Activated naive CD8-positive, alpha-beta T cell treated with anti-CD3 and anti-CD28 coated beads, Interleukin-2, amount 10 ng/mL, durations not matched to agents 7 days and 5 days (primary cell): ENCODE results near the gene TMPRSS3. TPM values are rescaled to one million over a fixed set of nuclear protein-coding genes. Genes with fewer than 3 reads are reported as not detected.

Experiments used
- ATAC-seq: fragments of 150-1000 bp; cut with Tn5 transposase; one replicate; pipeline ENCODE4 v1.10.0; 2021; ENCODE audit warnings: low read depth, moderate library complexity
- POLR2A ChIA-PET: fragments of 350-600 bp; sonication (Branson Sonifier 250); formaldehyde crosslinking; loops from one replicate; lab custom pipeline; 2021; ENCODE audit warnings: antibody characterized with exemption; lab: Charles Lee
- DNase-seq: peaks from one replicate; pipeline ENCODE4 v3.0.0; 2021
- H3K27ac Mint-ChIP-seq: one replicate; pipeline ENCODE4 v1.8.0; 2022; ENCODE audit warnings: mild to moderate bottlenecking, mixed read lengths
- H3K27me3 Mint-ChIP-seq: one replicate; pipeline ENCODE4 v1.8.0; 2022; ENCODE audit warnings: mild to moderate bottlenecking, moderate library complexity, mixed read lengths
- H3K36me3 Mint-ChIP-seq: one replicate; pipeline ENCODE4 v1.8.0; 2021; ENCODE audit warnings: mild to moderate bottlenecking, mixed read lengths
- H3K4me1 Mint-ChIP-seq: one replicate; pipeline ENCODE4 v1.8.0; 2021; ENCODE audit warnings: mixed read lengths
- H3K4me3 Mint-ChIP-seq: one replicate; pipeline ENCODE4 v1.8.0; 2022; ENCODE audit warnings: mild to moderate bottlenecking, moderate library complexity, mixed read lengths
- H3K9me3 Mint-ChIP-seq: one replicate; pipeline ENCODE4 v1.8.0; 2021; ENCODE audit warnings: mixed read lengths
- total RNA-seq, 2 experiments: library from RNA; stranded (reverse); gene quantifications; one replicate each; pipeline ENCODE4 v1.2.3, GENCODE V29; 2021

The TMPRSS3 gene
- total RNA-seq, 2 experiments from 2014 or later, result 7.8 to 10.7 TPM

DNA sequence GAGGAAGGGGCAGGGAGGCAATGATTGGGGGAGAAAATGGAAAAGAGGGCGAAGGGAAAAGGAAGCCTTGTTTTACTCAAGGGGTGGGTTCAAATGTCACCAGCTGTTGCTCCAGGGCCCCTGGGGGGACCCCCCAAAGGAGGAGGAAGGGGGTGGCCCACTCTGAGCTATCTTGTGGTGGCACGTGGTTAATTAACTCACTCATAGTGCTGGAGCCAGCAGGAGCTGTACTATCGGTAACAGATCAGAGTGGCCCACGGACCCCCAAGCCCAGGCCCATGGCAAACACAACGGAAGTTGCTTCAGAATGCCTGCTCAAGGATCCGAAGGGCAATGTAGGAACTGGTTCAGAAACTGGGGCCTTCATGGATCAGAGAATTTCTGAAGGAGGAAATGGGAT, 52.3 kb downstream of the TMPRSS3 start:
- DNase-seq (no peak), ATAC-seq (no peak)
- Mint-ChIP-seq H3K9me3 (no peaks in the 10 kb centered on the region), H3K27ac (no peak overlapping the region), H3K4me3 (no peak overlapping the region), H3K4me1 (no peaks in the 10 kb centered on the region), H3K36me3 (no peaks in the 10 kb centered on the region), H3K27me3 (no peaks in the 10 kb centered on the region)
- POLR2A ChIA-PET, result no interaction called here

GRCh38 chr21:42343101-42343500, 52.8 kb downstream of the TMPRSS3 start:
- Mint-ChIP-seq H3K36me3 (no peaks in the 10 kb centered on the region), H3K4me3 (no peak overlapping the region), H3K27ac (no peak overlapping the region), H3K4me1 (no peaks in the 10 kb centered on the region), H3K9me3 (no peaks in the 10 kb centered on the region), H3K27me3 (no peaks in the 10 kb centered on the region)
- DNase-seq, result no peak
- no peak for ATAC-seq
- POLR2A ChIA-PET, result no interaction called here

DNA sequence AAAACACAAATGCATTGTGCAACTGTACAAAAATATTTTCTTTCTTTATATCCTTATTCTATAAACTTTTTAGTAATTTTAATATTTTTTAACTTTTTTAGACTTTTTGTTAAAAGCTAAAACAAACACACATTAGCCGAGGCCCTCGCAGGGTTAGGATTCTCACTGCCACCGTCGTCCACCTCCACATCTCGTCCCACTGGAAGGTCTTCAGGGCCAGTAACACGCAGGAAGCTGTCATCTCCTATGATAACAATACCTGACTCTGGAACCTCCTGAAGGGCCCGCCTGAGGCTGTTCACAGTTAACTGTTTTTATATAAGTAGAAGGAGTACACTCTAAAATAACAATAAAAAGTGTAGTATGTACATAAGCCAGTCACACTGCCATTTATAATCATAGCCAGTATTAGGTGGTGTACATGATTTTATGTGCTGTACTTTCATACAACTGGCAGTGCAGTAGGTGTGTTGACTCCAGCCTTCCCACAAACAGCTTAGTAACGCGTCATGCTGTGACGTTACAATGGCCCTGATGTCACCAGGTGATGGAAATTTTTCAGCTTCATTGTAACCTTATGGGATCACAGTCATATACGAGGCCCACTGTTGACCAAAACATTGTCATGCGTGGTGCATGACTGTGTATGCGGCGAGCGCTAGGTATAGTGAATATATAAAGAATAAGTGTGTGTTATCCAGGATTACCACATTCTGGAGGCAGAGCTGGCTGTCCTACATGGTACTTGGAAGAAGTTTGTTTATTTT, 53.9 kb downstream of the TMPRSS3 start:
- peaks cover 4% of the 10 kb centered on the region for H3K4me1 Mint-ChIP-seq
- no peaks in the 10 kb centered on the region for H3K9me3 Mint-ChIP-seq
- H3K36me3 Mint-ChIP-seq, result no peaks in the 10 kb centered on the region
- no peaks in the 10 kb centered on the region for H3K27me3 Mint-ChIP-seq
- DNase-seq (no peak), ATAC-seq (no peak)
- POLR2A ChIA-PET, result no interaction called here
- H3K4me3 Mint-ChIP-seq, result no peak overlapping the region
- no peak overlapping the region for H3K27ac Mint-ChIP-seq

DNA sequence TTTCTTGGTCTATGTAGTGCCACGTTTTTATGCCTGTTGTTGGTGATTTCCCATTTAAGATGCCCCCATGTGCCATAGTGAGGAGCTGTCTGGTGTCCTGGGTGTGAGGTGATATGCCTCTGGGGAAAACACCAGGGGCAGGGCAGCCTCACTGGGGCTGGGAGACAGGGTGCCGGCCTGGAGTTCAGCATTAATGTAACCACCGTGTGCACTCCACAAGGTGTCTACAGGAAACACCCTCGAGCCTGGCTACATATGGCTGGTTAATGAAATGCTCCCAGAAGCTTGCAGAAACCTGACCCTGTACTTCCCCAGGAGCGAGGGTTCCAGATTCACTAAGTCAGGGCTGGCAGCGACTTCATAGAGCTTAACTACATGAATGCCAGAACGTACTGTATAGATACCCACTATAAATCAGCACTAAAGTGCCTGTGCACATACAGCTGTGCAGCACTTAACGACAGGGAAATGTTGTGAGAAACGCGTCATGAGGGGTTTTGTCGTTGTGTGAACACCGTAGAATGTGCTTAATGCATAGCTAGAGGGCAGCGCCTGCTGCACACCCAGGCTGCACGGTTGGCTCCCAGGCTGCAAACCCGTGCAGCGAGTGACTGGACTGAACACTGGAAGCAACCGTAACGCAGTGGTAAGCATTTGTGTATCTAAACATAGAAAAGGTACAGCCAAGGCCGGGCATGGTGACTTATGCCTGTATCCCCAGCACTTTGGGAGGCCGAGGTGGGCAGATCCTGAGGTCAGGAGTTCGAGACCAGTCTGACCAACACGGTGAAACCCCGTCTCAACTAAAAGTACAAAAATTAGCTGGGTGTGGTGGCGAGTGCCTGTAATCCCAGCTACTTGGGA, 55.4 kb downstream of the TMPRSS3 start:
- no peaks in the 10 kb centered on the region for H3K36me3 Mint-ChIP-seq
- no peak overlapping the region for H3K4me3 Mint-ChIP-seq
- H3K4me1 Mint-ChIP-seq, result peaks cover 4% of the 10 kb centered on the region
- POLR2A ChIA-PET, result no interaction called here
- DNase-seq (no peak), ATAC-seq (no peak)
- no peaks in the 10 kb centered on the region for H3K9me3 Mint-ChIP-seq
- no peak overlapping the region for H3K27ac Mint-ChIP-seq
- peaks cover 3% of the 10 kb centered on the region for H3K27me3 Mint-ChIP-seq

DNA sequence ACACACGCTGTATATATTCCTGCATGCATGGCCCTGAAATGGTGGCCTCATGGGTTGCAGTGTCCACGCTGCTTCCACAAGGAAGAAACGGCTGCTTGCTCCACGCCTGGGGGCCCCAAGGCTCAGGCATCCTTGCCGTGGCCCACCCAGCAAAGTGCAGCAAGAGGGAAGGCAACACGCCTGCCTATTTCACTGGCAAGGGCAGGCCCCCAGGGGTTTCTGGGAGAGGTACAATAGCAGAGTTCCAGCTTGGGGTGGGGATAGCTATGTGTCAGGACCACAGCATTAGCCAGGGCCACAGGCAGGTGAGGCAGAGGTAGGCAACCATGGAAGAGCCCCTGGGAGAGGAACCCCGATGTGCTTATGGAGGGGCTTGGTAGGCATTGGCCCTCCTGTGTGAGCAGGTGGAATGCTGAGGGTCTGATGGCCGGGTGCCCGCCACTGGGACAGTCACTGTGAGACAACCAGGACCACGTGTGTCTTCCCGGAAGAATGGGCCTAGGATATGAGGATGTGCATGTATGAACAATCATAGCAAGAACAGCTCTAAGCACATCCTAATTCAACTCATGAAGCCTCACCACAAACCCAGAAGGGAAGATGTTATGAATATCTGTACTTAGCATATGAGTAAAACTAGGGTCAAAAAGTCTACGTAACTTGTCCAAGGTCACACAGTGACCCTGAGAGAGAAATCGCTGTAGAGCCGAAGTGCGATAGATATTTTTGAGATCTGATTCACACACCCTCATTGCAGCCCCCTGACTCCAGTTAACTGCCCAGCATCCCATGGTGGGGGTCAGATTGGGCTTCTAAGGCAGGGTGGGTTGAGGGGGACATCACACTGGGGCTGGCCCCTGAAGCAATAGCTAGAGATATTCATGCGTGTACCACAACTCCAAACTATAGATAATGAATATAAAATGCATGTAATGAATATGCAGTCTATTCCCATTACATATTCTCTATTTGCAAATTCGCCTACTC, 56.8 kb downstream of the TMPRSS3 start:
- POLR2A ChIA-PET, result interaction anchor here (2.0 kb wide), 1 partner anchor 65 kb away, joined by 6 read pairs; the partner anchor contains the start of gene UBASH3A
- ATAC-seq (no peak), DNase-seq (no peak)
- no peak overlapping the region for H3K27ac Mint-ChIP-seq
- H3K4me3 Mint-ChIP-seq, result no peak overlapping the region
- no peaks in the 10 kb centered on the region for H3K36me3 Mint-ChIP-seq
- peaks cover 4% of the 10 kb centered on the region for H3K4me1 Mint-ChIP-seq
- H3K27me3 Mint-ChIP-seq, result peaks cover 6% of the 10 kb centered on the region
- no peaks in the 10 kb centered on the region for H3K9me3 Mint-ChIP-seq

DNA sequence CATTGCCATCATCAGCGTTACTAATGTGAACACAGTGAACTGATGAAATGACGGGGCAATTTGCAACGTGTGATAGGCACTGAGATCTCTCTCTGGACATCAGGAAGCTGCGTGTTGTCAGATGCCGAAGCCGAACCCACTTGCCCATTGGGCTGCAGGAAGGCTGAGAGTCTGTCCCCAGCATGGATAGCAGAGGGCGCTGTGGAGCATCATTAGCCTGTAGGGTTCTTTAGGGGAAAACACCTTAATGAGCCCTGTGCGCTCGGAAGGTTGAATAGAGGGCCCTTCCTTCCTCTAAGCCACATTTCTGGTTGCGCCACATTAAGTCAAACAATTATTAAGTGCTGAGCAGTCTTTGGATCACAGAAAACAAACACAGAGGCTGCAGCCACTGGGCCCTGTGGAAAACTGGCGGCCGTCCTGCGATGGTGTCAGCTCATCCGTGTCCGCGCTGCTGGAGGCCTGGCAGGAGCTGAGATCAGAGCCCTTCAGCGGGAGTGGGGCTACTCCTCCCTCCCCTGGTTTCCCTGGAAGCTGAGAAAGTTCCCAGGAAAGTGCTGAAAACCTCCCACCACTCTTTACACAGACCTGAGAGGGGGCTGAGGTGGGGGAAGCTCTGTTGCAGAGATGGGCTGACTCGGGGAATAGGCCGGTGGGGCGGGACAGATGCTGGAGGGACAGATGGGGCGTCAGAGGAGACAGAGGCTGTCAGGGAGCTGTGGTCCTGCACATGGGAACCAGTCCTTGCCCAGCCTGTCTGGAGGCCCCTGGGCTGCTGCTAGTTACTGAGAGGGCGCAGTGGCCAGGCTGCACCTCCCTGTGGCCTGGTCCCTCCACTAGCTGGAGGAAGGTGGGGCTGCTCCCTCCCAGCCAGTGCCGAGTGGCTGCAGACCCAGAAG, 57.8 kb downstream of the TMPRSS3 start:
- POLR2A ChIA-PET, result interaction anchor here (2.0 kb wide), 1 partner anchor 66 kb away, joined by 6 read pairs; the partner anchor contains the start of gene UBASH3A
- Mint-ChIP-seq H3K36me3 (peaks cover 1% of the 10 kb centered on the region), H3K4me3 (peak overlapping the region; percentile 6), H3K27ac (peak overlapping the region; percentile 28), H3K27me3 (peaks cover 8% of the 10 kb centered on the region), H3K9me3 (no peaks in the 10 kb centered on the region), H3K4me1 (peaks cover 4% of the 10 kb centered on the region)
- peak; percentile 99 for ATAC-seq
- peak; percentile 78 for DNase-seq

DNA sequence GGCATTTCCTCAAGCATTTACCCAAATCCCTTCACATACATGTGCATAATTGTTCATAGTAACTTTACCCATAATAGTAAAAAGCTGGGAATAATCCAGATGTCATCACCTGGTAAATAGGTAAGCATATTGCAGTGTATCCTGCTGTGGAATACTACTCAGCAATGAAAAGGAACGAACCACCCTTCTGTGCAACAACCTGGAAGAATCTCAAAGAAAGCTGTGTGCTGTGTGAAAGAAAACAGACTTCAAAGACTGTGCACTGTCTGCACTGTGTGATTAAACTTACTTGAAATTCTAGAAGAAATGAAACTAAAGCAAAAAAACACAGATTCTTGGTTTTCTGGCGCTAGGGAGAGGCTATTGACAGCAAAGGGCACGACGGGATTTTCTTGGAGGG, 58.6 kb downstream of the TMPRSS3 start:
- no peak for ATAC-seq
- Mint-ChIP-seq H3K9me3 (no peaks in the 10 kb centered on the region), H3K27me3 (peaks cover 13% of the 10 kb centered on the region), H3K27ac (no peak overlapping the region), H3K4me1 (peaks cover 4% of the 10 kb centered on the region), H3K4me3 (no peak overlapping the region), H3K36me3 (peaks cover 1% of the 10 kb centered on the region)
- no peak for DNase-seq
- POLR2A ChIA-PET, result interaction anchor here (2.0 kb wide), 1 partner anchor 67 kb away, joined by 6 read pairs; the partner anchor contains the start of gene UBASH3A

- H3K4me1 Mint-ChIP-seq, result peaks cover 4% of the 10 kb centered on the region
- H3K27me3 Mint-ChIP-seq, result peaks cover 19% of the 10 kb centered on the region
- H3K9me3 Mint-ChIP-seq, result peaks cover 9% of the 10 kb centered on the region
- H3K27ac Mint-ChIP-seq, result no peak overlapping the region
- POLR2A ChIA-PET, result interaction anchor here (0.6 kb wide), 1 partner anchor 332 kb away, joined by 4 read pairs; no protein-coding TSS in a partner anchor
- no peak overlapping the region for H3K4me3 Mint-ChIP-seq
- no peak for ATAC-seq
- peaks cover 6% of the 10 kb centered on the region for H3K36me3 Mint-ChIP-seq
- no peak for DNase-seq
These were observed 59.8 kb downstream of the TMPRSS3 start for GRCh38 chr21:42336054-42336453.

GRCh38 chr21:42332557-42333317, 63.1 kb downstream of the TMPRSS3 start:
- Mint-ChIP-seq H3K27ac (no peak overlapping the region), H3K9me3 (peaks cover 9% of the 10 kb centered on the region), H3K4me3 (no peak overlapping the region), H3K36me3 (peaks cover 6% of the 10 kb centered on the region), H3K4me1 (peaks cover 3% of the 10 kb centered on the region), H3K27me3 (peaks cover 35% of the 10 kb centered on the region)
- POLR2A ChIA-PET, result interaction anchor here (1.0 kb wide), 1 partner anchor 271 kb away, joined by 4 read pairs; no protein-coding TSS in a partner anchor
- ATAC-seq (no peak), DNase-seq (no peak)

GRCh38 chr21:42331660-42332059, 64.2 kb downstream of the TMPRSS3 start:
- Mint-ChIP-seq H3K4me1 (no peaks in the 10 kb centered on the region), H3K36me3 (peaks cover 6% of the 10 kb centered on the region), H3K27ac (no peak overlapping the region), H3K4me3 (no peak overlapping the region), H3K27me3 (peaks cover 42% of the 10 kb centered on the region), H3K9me3 (peaks cover 9% of the 10 kb centered on the region)
- no peak for ATAC-seq
- no peak for DNase-seq
- POLR2A ChIA-PET, result no interaction called here
